Uterus (tissue), 4 donors: ENCODE measurements around the gene KPTN. TPM values are rescaled to one million over a fixed set of nuclear protein-coding genes. Genes with fewer than 3 reads are reported as not detected.

Experiments used
- DNase-seq, 2 donors: peaks; one replicate each; pipeline ENCODE4 v3.0.0-alpha.2; 2019 to 2020
- H3K27ac ChIP-seq, 2 donors: fragments of 200-600 bp; sonication (generic); 1 replicate in 1 of 2; 2 replicates in 1 of 2; pipeline ENCODE4 v1.5.1; 2016 to 2018
- H3K27me3 ChIP-seq, 2 donors: fragments of 200-600 bp; sonication (generic); one replicate each; pipeline ENCODE4 v1.5.1; 2018 to 2019; ENCODE audit warnings: control low read depth in 1 of 2
- H3K36me3 ChIP-seq, 2 donors: fragments of 200-600 bp; sonication (generic); one replicate each; pipeline ENCODE4 v1.5.1; 2019; ENCODE audit warnings: control low read depth in 1 of 2
- H3K4me1 ChIP-seq, 2 donors: fragments of 200-600 bp; sonication (generic); one replicate each; pipeline ENCODE4 v1.5.1; 2018 to 2019; ENCODE audit warnings: control low read depth in 1 of 2
- H3K4me3 ChIP-seq, 2 donors: fragments of 200-600 bp; sonication (generic); 1 replicate in 1 of 2; 2 replicates in 1 of 2; pipeline ENCODE4 v1.5.1; 2018 to 2019; ENCODE audit warnings: mild to moderate bottlenecking in 1 of 2
- H3K9me3 ChIP-seq, 2 donors: fragments of 200-600 bp; sonication (generic); one replicate each; pipeline ENCODE4 v1.5.1; 2019; ENCODE audit warnings: control low read depth in 1 of 2
- POLR2A ChIP-seq, 2 donors: fragments of 450-650 bp; IDR thresholded peaks; one replicate each; pipeline ENCODE4 v1.6.1; 2016; ENCODE audit warnings: antibody characterized with exemption in 2 of 2, mild to moderate bottlenecking in 1 of 2, moderate library complexity in 1 of 2
- intact Hi-C: fragments of 100-400 bp; cut with DNase I; formaldehyde crosslinking; loops from one replicate; pipeline ENCODE4 v1.15.1; 2023; ENCODE audit warnings: low total_unique reads
- total RNA-seq, 4 donors: library from RNA; depleted of rRNA in 3 of 4; stranded (reverse); fragments of >200 nt in 3 of 4; gene quantifications; one replicate each; pipeline versions ENCODE4 v1.1.0 to v1.2.4, GENCODE V29; 2014 to 2023
- TF ChIP-seq, protein P1 (sequence below), 4 experiments: fragments of 200-600 bp in 2 of 4; fragments of 450-650 bp in 2 of 4; sonication (generic) in 2 of 4; IDR thresholded peaks; one replicate each; pipeline ENCODE4 v1.5.1; 2016 to 2019; ENCODE audit warnings: antibody characterized with exemption in 4 of 4, mild to moderate bottlenecking in 2 of 4, moderate library complexity in 1 of 4
- donor health status: DM: yes; HTN: yes; CAD: no.

KPTN gene
- total RNA-seq, 4 donors from 2014 or later: 5.4 to 9.0 (median 6.4) TPM; not detected in 1

DNA sequence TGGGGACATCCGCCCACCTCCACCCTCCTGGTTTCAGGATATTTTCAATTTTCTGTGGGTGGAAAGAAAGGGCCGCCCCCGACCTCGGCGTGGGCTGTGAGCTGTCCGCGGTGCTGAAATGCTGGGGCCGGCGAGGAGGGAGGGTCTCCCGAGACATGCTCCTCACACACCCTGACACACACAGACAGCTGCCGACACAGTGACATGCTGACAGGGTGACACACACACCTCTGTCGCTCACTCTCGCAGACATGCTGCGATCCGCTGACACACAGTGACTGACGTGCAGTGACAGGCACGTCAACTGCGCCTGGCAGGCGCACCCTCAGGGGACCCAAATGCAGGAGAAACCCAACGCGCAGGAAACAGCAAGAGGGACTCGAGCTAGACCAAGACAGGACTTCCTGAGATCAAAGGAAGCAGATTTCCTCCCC lies 39.6 kb downstream of the KPTN start:
- H3K27ac ChIP-seq: no peak overlapping the region
- no peak overlapping the region for H3K4me3 ChIP-seq
- TF ChIP-seq POLR2A (IDR thresholded peaks at IDR 0.05): no peak
- TF ChIP-seq, protein P1, sequence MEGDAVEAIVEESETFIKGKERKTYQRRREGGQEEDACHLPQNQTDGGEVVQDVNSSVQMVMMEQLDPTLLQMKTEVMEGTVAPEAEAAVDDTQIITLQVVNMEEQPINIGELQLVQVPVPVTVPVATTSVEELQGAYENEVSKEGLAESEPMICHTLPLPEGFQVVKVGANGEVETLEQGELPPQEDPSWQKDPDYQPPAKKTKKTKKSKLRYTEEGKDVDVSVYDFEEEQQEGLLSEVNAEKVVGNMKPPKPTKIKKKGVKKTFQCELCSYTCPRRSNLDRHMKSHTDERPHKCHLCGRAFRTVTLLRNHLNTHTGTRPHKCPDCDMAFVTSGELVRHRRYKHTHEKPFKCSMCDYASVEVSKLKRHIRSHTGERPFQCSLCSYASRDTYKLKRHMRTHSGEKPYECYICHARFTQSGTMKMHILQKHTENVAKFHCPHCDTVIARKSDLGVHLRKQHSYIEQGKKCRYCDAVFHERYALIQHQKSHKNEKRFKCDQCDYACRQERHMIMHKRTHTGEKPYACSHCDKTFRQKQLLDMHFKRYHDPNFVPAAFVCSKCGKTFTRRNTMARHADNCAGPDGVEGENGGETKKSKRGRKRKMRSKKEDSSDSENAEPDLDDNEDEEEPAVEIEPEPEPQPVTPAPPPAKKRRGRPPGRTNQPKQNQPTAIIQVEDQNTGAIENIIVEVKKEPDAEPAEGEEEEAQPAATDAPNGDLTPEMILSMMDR (IDR thresholded peaks at IDR 0.05): no peak
- H3K9me3 ChIP-seq: no peaks in the 10 kb centered on the region
- H3K36me3 ChIP-seq: no peaks in the 10 kb centered on the region
- intact Hi-C loops: no loop called here
- peaks cover 0 to 4% of the 10 kb centered on the region in 2 donors for H3K27me3 ChIP-seq
- no peak for DNase-seq
- peaks cover 0 to 11% of the 10 kb centered on the region in 2 donors for H3K4me1 ChIP-seq

DNA sequence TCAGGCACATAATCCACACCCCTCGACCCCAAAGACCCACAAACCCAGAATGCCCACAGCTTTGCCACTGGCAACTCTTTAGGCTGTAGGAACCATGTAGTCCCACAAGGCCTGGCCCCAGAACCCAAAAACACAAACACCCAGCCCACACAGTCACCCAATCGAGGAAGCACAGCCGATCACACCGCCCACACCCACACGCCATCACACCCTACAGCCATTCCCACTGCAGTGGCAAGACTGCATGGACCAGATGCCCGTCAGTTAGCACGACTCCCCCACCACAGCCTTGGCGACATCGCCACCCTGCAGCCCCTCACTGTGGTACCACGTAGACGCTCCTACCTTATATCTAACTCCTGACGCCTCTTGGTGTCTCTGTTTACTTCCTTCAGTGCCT lies 40.7 kb downstream of the KPTN start:
- intact Hi-C loops: no loop called here
- no peak for DNase-seq
- no peak for TF ChIP-seq POLR2A (IDR thresholded peaks at IDR 0.05)
- TF ChIP-seq, protein P1 (IDR thresholded peaks at IDR 0.05): no peak
- Histone ChIP-seq H3K4me3 (no peak overlapping the region), H3K27me3 (peaks cover 0 to 4% of the 10 kb centered on the region in 2 donors), H3K27ac (no peak overlapping the region), H3K4me1 (peaks cover 0 to 11% of the 10 kb centered on the region in 2 donors), H3K9me3 (no peaks in the 10 kb centered on the region), H3K36me3 (no peaks in the 10 kb centered on the region)

DNA sequence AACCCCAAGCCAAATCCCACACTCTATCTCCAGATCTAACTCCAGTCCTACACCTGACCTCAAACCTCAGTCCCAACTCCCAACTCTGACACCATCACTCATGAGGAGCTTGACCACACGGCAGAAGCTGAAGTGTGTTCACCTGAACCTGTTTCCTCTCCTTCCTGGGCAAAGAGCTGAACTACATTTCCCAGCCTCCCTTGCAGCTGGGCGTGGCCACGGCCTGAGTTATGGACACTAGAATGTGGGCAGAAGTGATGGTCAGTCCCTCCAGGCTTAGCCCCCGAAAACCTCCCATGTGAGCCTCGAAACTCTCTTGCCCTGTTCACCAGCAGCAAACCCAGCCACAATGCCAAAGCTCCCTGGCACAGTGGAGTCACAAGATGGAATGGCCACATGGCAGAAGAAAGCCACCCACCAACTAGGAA lies 45.2 kb downstream of the KPTN start:
- intact Hi-C loops: no loop called here
- TF ChIP-seq POLR2A (IDR thresholded peaks at IDR 0.05): no peak
- TF ChIP-seq, protein P1 (IDR thresholded peaks at IDR 0.05): no peak
- no peak overlapping the region for H3K27ac ChIP-seq
- H3K36me3 ChIP-seq: no peaks in the 10 kb centered on the region
- no peaks in the 10 kb centered on the region for H3K4me1 ChIP-seq
- no peaks in the 10 kb centered on the region for H3K9me3 ChIP-seq
- no peak for DNase-seq
- H3K4me3 ChIP-seq: no peak overlapping the region
- no peaks in the 10 kb centered on the region for H3K27me3 ChIP-seq

DNA sequence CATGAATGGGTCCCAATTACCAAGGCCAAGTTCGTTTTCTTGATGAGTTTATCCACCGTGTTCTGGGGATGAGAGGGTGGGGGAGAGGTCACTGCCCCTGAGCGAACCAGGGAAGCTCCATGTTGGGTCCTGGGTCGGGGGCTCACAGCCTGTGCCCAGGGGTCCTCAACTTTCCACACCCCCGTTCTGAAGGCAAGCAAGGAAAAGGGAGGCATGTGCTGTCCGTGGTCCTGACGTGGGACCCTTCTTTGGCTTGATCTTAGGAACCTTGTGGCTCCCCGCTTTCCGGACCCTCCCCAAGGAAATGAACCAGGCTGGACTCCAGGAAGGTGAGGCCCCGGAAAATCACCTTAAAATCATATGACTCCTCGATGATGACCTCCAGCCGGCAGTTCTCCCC lies 46.5 kb downstream of the KPTN start:
- intact Hi-C loops: loop anchor here (2.0 kb wide), 1 partner anchor 261 kb away; no protein-coding TSS in a partner anchor
- Histone ChIP-seq H3K9me3 (no peaks in the 10 kb centered on the region), H3K27ac (no peak overlapping the region), H3K36me3 (no peaks in the 10 kb centered on the region), H3K4me3 (no peak overlapping the region), H3K4me1 (no peaks in the 10 kb centered on the region), H3K27me3 (no peaks in the 10 kb centered on the region)
- DNase-seq: no peak
- TF ChIP-seq, protein P1 (IDR thresholded peaks at IDR 0.05): no peak
- no peak for TF ChIP-seq POLR2A (IDR thresholded peaks at IDR 0.05)

DNA sequence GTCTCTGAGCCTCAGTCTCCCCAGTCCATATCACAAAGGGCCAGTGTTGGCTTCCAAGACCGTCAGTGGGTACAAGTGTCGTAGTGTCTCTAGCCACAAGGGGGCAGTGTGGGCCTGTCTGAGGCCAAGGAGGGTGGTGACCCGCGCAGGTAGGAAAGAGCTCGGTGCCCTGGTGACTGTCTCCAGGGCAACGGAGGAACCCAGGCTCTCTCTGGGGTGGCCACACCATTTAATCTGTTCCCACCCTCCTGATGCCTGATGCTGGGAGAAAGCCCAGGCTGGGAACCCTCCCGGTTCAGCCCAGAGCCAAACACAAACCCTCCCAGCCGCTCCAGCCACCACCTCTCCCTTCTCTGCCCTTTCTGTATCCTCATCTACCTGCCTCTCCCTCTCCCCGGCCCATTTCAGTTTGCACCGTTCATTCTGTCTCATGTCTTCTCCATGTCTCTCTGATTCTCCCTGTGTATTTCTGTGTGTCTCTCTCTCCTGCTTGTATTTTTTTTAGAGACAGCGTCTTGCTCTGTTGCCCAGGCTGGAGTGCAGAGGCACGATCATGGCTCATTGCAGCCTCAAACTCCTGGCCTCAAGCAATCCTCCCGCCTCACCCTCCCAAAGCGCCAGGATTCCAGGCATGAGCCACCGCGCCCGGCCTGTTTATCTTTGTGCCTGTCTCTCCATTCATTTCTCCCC lies 47.2 kb downstream of the KPTN start:
- intact Hi-C loops: loop anchor here (2.0 kb wide), 1 partner anchor 262 kb away; no protein-coding TSS in a partner anchor
- no peak overlapping the region for H3K27ac ChIP-seq
- TF ChIP-seq POLR2A (IDR thresholded peaks at IDR 0.05): no peak
- TF ChIP-seq, protein P1 (IDR thresholded peaks at IDR 0.05): peak; percentile 89 to 96 (median 94)
- no peaks in the 10 kb centered on the region for H3K4me1 ChIP-seq
- DNase-seq: peak; percentile 76 to 82
- no peaks in the 10 kb centered on the region for H3K9me3 ChIP-seq
- H3K27me3 ChIP-seq: no peaks in the 10 kb centered on the region
- H3K36me3 ChIP-seq: no peaks in the 10 kb centered on the region
- no peak overlapping the region for H3K4me3 ChIP-seq
